ENCODE data around the gene ITGA2B. TPM values are rescaled to one million over a fixed set of nuclear protein-coding genes. Genes with fewer than 3 reads are reported as not detected.

ITGA2B gene
- total RNA-seq, 1 donor from 2014 or later, result 1.2 TPM

- no peak for TF ChIP-seq CTCF (IDR thresholded peaks at IDR 0.05; ENCODE audit: unreplicated experiment)
- no peak overlapping the region for H3K4me3 Mint-ChIP-seq (ENCODE audit: low read depth)
- H3K27ac Mint-ChIP-seq, result no peak overlapping the region
- no peak for DNase-seq (ENCODE audit: low spot score, unreplicated experiment)
- no peaks in the 10 kb centered on the region for H3K36me3 Mint-ChIP-seq (ENCODE audit: insufficient read depth)
- H3K4me1 Mint-ChIP-seq (ENCODE audit: low read depth), result peaks cover 3% of the 10 kb centered on the region
- H3K9me3 Mint-ChIP-seq (ENCODE audit: low read depth), result no peaks in the 10 kb centered on the region
- H3K27me3 Mint-ChIP-seq, result peaks cover 38% of the 10 kb centered on the region
Measured at GRCh38 chr17:44380767-44381166, 8.7 kb downstream of the ITGA2B start.

DNA sequence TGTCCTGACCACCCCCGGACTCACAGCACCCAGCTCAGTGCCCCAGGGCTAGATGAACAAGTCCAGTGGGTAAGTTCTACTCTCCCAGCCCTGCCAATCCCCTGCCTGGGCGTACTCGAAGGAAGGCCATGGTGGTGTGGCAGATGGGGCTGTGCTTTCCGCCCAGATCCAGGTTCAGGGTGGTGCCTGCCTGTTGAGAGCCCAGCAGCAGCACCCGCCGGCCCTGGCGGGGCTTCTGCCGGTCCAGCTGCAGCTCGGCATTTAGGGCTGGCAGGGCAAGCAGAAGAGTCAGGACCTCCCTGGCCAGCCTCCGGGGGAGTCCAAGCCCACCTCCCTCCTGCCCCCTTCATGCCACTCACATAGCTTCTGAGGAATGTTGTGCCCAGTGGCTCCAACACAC lies 9.6 kb downstream of the ITGA2B start:
- H3K4me1 Mint-ChIP-seq (ENCODE audit: low read depth), result peaks cover 2% of the 10 kb centered on the region
- H3K27ac Mint-ChIP-seq, result no peak overlapping the region
- H3K27me3 Mint-ChIP-seq, result peaks cover 36% of the 10 kb centered on the region
- no peaks in the 10 kb centered on the region for H3K36me3 Mint-ChIP-seq (ENCODE audit: insufficient read depth)
- H3K9me3 Mint-ChIP-seq (ENCODE audit: low read depth), result no peaks in the 10 kb centered on the region
- H3K4me3 Mint-ChIP-seq (ENCODE audit: low read depth), result no peak overlapping the region
- no peak for TF ChIP-seq CTCF (IDR thresholded peaks at IDR 0.05; ENCODE audit: unreplicated experiment)
- no peak for DNase-seq (ENCODE audit: low spot score, unreplicated experiment)

DNA sequence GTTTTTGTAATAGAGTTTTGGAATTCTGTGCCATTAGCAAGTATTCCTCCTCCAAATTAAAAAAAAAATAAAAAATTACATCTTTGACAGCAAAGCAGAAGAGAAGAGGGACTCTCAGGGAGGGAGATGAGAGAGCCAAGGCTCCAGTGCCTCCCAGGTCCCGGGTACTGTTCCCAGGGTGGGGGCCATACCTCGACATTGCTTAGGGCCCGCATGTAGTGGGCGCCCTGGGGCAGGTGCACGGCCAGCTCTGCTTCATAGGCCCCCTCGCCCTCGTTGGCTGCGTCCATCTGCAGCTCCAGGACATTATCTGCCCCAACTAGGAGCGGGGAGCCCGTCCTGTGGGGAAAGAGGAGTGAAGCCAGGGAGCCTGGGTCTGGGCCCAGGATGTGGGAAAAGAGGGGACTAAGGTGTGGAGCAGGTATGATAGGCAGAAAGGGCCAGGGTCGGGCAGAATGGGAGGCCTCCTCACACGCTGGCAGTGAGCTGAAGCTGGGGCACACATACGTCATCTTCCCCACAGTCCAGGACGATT lies 11.2 kb downstream of the ITGA2B start:
- DNase-seq (ENCODE audit: low spot score, unreplicated experiment), result no peak
- no peaks in the 10 kb centered on the region for H3K36me3 Mint-ChIP-seq (ENCODE audit: insufficient read depth)
- H3K4me1 Mint-ChIP-seq (ENCODE audit: low read depth), result peaks cover 2% of the 10 kb centered on the region
- peaks cover 21% of the 10 kb centered on the region for H3K27me3 Mint-ChIP-seq
- no peak for TF ChIP-seq CTCF (IDR thresholded peaks at IDR 0.05; ENCODE audit: unreplicated experiment)
- no peaks in the 10 kb centered on the region for H3K9me3 Mint-ChIP-seq (ENCODE audit: low read depth)
- H3K4me3 Mint-ChIP-seq (ENCODE audit: low read depth), result no peak overlapping the region
- H3K27ac Mint-ChIP-seq, result no peak overlapping the region

DNA sequence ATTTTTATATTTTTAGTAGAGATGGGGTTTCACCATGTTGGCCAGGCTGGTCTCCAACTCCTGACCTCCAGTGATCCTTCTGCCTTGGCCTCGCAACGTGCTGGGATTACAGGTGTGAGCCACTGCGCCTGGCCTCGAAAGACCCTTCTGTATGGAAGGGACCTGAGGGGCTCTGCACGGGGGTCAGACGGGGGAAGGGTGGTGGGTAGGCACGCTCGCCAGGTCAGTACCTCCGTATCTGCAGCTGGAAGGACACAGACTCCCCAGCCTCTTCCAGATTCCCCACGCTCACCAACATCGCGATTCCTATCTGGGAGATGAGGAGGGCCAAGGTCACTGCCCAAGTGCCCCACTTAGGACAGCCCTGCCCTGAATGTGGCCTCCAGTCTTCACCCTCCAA lies 12.7 kb downstream of the ITGA2B start:
- H3K36me3 Mint-ChIP-seq (ENCODE audit: insufficient read depth), result no peaks in the 10 kb centered on the region
- no peaks in the 10 kb centered on the region for H3K9me3 Mint-ChIP-seq (ENCODE audit: low read depth)
- no peak for DNase-seq (ENCODE audit: low spot score, unreplicated experiment)
- no peak overlapping the region for H3K4me3 Mint-ChIP-seq (ENCODE audit: low read depth)
- TF ChIP-seq CTCF (IDR thresholded peaks at IDR 0.05; ENCODE audit: unreplicated experiment), result no peak
- H3K4me1 Mint-ChIP-seq (ENCODE audit: low read depth), result peaks cover 2% of the 10 kb centered on the region
- H3K27ac Mint-ChIP-seq, result no peak overlapping the region
- H3K27me3 Mint-ChIP-seq, result peaks cover 6% of the 10 kb centered on the region

DNA sequence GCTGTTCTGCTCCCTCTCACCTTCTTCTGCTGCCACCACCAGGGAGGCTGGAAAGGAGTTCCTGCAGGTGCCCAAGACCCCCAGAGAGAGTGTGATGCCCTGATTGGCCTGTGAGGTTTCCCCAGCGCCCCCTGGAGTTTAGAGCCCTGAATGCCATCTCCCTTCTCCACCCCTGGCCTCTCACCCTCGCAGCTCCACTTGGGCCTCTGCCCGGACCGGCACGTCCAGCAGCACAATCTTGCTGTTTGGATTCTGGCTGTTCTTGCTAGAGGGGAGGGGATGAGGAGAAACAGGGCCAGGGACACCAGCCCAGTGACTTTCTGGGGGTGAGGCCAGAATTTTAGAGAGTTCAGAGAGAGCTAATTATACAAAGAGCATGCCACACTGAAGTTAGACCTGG lies 13.3 kb downstream of the ITGA2B start:
- Mint-ChIP-seq H3K4me1 (ENCODE audit: low read depth) (peaks cover 2% of the 10 kb centered on the region), H3K4me3 (ENCODE audit: low read depth) (no peak overlapping the region), H3K36me3 (ENCODE audit: insufficient read depth) (no peaks in the 10 kb centered on the region), H3K9me3 (ENCODE audit: low read depth) (no peaks in the 10 kb centered on the region), H3K27ac (no peak overlapping the region), H3K27me3 (peaks cover 4% of the 10 kb centered on the region)
- no peak for DNase-seq (ENCODE audit: low spot score, unreplicated experiment)
- TF ChIP-seq CTCF (IDR thresholded peaks at IDR 0.05; ENCODE audit: unreplicated experiment), result peak; percentile 52

All from progenitor cell of endocrine pancreas (in vitro differentiated cells).